Hematopoietic multipotent progenitor cell treated with erythropoietin and hydrocortisone succinate and interleukin-3 and kit ligand, for 6 days (in vitro differentiated cells): ENCODE measurements around the gene RPS15.

Source experiments
- DNase-seq: peaks from one replicate; pipeline ENCODE4 v3.0.0-alpha.2; 2015

RPS15 gene

DNA sequence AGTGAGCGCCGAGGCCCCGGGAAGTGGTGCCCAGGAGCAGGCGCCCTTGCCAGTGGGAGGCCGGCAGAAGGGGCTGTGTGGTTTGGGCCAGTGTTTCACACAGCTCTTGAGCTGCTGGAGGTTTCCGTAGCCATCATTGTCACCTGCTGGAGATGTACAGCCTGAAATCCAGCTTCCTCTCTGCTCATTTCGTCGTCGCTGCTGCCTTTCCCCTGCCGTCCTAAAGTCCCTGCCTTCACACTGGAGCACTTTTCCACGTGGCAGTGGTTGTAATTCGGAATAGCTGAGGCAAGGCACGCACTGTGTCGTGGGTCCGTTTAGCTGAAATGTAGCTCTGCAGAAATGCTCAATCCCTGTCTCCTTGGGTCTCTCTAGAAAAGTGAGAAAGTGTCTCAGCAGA, 17.6 kb upstream of the RPS15 start:
- DNase-seq: no peak

- DNase-seq: no peak
Measured at GRCh38 chr19:1421218-1421957, 16.8 kb upstream of the RPS15 start.

DNA sequence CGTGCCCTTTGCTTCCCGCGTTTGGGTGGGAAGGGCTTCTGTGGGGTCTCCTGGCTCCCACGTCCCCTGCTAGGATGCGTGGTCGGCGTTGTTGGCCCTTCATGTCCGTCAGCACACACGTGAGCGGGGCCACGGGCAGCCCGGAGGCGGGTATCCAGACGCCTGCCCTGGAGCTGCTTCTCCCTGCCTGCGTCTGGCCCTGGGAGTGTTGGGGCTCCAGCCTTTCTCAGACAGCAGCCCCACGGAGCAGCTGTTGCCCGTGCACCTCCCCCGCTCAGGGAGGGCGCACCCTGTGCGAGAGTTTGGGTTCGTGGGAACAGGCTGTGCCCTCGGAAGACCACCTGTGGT, 16.3 kb upstream of the RPS15 start:
- no peak for DNase-seq

GRCh38 chr19:1422360-1422759, 15.8 kb upstream of the RPS15 start:
- DNase-seq: no peak

GRCh38 chr19:1422943-1423342, 15.3 kb upstream of the RPS15 start:
- DNase-seq: no peak

GRCh38 chr19:1423436-1424191, 14.6 kb upstream of the RPS15 start:
- no peak for DNase-seq

DNA sequence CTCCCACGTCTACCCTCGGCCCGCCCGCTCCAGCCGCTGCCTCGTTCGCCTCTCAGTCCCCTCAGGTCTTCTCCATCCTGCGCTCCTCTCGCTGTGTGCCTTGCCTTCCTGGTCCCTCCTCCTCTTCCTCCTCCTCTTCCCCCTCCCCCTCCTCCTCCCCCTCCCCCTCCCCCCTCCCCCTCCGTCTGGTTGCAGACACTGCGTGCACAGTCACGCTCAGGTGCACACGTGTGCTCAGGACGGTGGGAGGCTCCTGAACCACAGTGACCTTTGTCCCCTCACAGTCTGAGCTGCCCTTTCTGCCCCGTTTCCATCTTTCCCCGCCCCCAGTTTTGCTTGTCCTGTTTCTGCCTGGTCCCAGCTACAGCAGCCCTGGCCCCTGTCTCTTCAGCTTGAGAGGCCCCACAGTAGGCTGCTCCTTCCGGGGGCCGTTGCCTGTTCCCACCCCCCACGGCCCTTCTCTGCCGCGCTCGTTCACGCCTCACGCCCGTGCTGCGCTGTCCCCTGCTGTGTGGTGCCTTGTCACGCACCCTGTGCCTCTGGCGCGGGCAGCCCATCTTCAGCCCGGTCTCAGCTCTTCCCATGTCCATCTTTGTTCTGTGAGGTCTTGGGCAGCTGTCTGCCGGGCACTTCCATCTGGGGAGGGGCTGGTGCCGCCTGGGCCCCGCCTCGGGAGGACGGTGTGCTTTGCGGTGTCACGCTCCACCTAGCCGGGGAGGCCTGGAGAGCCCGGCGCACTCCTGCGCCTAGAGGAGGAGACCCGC, 13.8 kb upstream of the RPS15 start:
- DNase-seq: no peak

GRCh38 chr19:1425102-1425837, 12.9 kb upstream of the RPS15 start:
- DNase-seq: peak; percentile 39

GRCh38 chr19:1425902-1426301, 12.3 kb upstream of the RPS15 start:
- DNase-seq: no peak

GRCh38 chr19:1426736-1427135, 11.5 kb upstream of the RPS15 start:
- no peak for DNase-seq

DNA sequence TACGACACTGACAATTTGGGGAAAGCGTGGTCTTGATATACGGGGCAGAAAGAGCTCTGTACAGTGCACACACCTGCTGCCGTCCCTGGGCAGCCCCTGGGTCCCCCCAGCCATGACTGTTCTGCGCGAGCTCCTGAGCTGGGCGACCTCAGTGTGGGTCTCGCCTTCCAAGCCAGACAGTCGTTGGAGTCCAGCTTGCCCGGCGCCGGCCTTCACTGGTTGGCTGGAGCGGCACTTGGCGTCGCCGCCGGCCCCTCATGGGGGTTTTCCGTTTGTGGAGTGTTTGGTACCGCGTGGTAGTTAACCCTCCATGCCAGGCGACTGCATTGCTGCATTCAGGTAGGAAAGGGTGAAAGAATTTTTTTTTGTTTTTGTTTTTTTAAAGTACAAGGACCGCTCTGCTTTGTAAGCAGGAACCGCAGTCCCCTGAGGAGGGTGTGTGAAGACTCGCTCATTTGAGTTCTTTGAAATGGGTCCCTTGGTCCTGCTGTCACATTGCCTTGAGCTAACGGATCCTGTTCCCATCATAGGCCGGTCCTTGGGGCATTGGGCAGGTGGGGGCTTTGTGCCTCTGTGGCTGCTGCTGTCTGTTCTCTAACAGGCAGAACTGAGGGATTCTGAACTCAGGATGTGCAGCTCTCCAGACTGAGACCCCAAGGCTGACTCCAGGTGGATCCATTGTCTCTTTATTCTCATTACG, 10.8 kb upstream of the RPS15 start:
- no peak for DNase-seq

GRCh38 chr19:1428738-1429391, 9.3 kb upstream of the RPS15 start:
- no peak for DNase-seq

GRCh38 chr19:1429750-1430149, 8.4 kb upstream of the RPS15 start:
- DNase-seq: no peak

- DNase-seq: no peak
Measured at GRCh38 chr19:1430246-1430645, 8.0 kb upstream of the RPS15 start.

DNA sequence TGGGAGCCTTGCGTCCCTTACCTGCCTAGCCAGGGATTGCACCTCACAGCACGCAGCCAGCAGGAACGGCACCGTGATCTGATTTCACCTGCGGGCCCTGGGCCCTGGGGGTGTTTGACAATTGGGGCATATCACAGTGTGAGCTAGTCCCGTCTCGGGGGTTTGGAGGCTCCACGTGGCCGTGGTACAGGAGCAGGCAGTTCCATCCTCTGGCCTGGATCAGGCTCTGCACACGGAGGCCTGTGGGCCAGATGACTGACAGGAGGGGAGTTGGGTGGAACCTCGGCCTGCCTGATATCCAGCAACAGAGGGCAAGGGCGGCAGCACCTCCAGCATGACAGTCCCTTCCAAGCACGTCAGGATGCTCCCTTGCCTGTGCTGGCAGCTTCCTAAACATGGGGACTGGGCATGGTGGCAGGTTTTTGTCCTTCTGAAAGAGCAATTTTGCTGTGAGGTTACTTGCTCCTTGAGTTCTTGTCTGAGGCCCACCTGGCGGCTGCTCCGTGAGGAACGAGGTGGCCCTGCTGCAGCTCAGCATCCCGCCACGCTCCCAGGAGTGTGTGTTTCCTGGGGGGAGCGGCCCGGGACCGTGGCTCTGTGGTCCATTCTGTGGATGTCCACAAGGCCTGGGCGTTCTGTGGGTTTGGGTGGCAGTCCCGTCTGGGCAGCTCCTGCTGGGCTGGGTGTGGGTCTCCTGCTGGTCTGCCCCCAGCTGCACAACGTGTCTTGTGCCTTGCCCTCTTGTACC, 6.3 kb upstream of the RPS15 start:
- no peak for DNase-seq

DNA sequence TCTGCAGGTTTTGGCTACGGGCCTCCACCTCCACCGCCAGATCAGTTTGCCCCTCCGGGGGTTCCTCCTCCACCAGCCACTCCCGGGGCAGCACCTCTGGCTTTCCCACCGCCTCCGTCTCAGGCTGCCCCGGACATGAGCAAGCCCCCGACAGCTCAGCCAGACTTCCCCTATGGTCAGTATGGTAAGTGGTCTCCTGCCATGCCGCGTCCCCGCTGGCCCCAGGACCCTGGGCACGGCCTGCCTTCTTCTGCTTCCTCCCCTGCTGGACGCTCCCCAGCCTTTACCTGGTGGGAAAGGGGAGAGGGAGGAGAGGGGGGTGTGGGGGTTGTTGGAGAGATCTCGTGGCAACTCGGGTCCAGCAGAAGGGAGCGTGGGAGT, 5.7 kb upstream of the RPS15 start:
- DNase-seq: no peak

DNA sequence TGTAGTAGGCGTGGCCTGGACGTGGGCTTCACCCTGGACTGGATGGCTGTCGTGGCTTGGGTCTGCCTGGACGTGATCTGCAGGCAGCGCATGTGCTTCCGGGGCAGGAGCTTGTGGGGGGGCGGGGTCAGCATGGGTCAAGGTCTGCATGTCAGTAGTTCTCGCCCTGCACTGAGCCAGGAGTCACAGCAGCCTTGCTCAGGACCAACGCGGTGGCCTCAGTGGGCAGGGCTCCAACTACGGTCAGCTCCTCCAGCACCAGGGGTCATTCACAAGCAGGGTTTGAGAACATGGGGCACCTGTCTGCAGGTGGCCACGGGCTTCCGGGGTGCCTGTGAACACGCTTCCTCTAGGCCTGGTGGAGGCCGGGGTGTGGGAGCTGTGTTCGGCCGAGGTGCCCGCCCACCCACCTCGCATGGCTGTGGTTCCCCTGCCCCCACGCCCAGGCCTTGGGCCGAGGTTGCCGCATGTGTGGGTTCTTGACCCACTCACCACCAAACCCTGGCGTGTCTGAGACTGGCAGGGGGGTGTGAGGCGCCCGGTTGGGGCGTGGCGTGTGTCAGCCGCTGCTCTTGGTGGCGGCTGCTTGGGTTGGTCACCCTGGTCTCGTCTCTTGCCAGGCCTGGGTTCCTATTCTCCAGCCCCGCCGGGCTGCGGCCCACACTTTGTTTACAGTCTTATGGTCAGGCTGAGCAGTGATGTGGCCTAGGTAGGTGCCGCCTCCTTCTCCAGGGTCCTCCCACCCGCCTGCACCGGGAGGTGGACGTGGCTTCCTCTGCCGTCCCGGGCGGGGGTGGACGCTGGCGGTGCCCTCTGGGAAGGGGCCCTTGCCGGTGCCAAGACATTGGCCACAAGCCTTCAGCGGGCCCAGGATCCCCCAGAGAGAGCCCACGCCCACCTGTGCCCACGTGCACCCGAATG, 4.8 kb upstream of the RPS15 start:
- DNase-seq: no peak

- DNase-seq: no peak
Measured at GRCh38 chr19:1434040-1434366, 4.2 kb upstream of the RPS15 start.

- DNase-seq: no peak
Measured at GRCh38 chr19:1434577-1435060, 3.6 kb upstream of the RPS15 start.

- DNase-seq: no peak
Measured at GRCh38 chr19:1435378-1435989, 2.7 kb upstream of the RPS15 start.
